Transverse colon (tissue), 4 donors: ENCODE results near the gene CDK19. TPM values are rescaled to one million over a fixed set of nuclear protein-coding genes. Genes with fewer than 3 reads are reported as not detected.

ENCODE experiments used
- DNase-seq: peaks from one replicate; pipeline ENCODE4 v3.0.0-alpha.2; 2019
- H3K27ac ChIP-seq, 4 donors: fragments of 200-600 bp; sonication (generic); 2 replicates each; pipeline ENCODE4 v1.5.1; 2016 to 2018; ENCODE audit warnings: inconsistent platforms in 4 of 4
- H3K27me3 ChIP-seq: fragments of 200-600 bp; sonication (generic); 2 replicates; pipeline ENCODE4 v1.5.1; 2017; ENCODE audit warnings: inconsistent platforms
- H3K36me3 ChIP-seq, 4 donors: fragments of 200-600 bp; sonication (generic); 2 replicates each; pipeline ENCODE4 v1.5.1; 2017 to 2019; ENCODE audit warnings: inconsistent platforms in 4 of 4
- H3K4me1 ChIP-seq, 4 donors: fragments of 200-600 bp; sonication (generic); 2 replicates each; pipeline ENCODE4 v1.5.1; 2017 to 2020; ENCODE audit warnings: inconsistent platforms in 4 of 4
- H3K4me3 ChIP-seq, 4 donors: fragments of 200-600 bp; sonication (generic); 1 replicate in 1 of 4; 2 replicates in 3 of 4; pipeline versions ENCODE4 v1.5.1 to v1.6.1; 2017 to 2019; ENCODE audit warnings: inconsistent platforms in 4 of 4
- H3K9me3 ChIP-seq, 2 donors: fragments of 200-600 bp; sonication (generic); 2 replicates each; pipeline ENCODE4 v1.5.1; 2017 to 2019; ENCODE audit warnings: inconsistent platforms in 2 of 2
- EP300 ChIP-seq: sonication (generic); formaldehyde crosslinking; IDR thresholded peaks from one replicate; pipeline ENCODE4 v1.6.1; 2017; ENCODE audit warnings: antibody characterized with exemption, low read depth
- POLR2A ChIP-seq: fragments of 450-650 bp; IDR thresholded peaks from one replicate; pipeline ENCODE4 v1.6.1; 2016; ENCODE audit warnings: antibody characterized with exemption, mild to moderate bottlenecking, moderate library complexity
- POLR2AphosphoS5 ChIP-seq, 3 donors: sonication (generic); formaldehyde crosslinking; IDR thresholded peaks; one replicate each; pipeline ENCODE4 v1.6.1; 2016; ENCODE audit warnings: antibody characterized with exemption in 3 of 3
- WGBS, 2 donors: methylation state at CpG; one replicate each; pipeline ENCODE4 v1.1.5; 2018; ENCODE audit warnings: low coverage in 1 of 2; 5-methylcytosine and 5-hydroxymethylcytosine counted together
- in situ Hi-C, 4 donors: fragments of 200-750 bp; cut with MboI; loops; one replicate each; pipeline versions ENCODE4 v1.15.0 to v1.15.1; 2017; ENCODE audit warnings: low sequenced_read_pairs in 3 of 4, low pct_ligation_motif_present in 1 of 4, low pct_unique_long_range_greater_than_20kb in 1 of 4
- intact Hi-C: fragments of 100-400 bp; cut with DNase I; formaldehyde crosslinking; loops from one replicate; pipeline ENCODE4 v1.15.1; 2023; ENCODE audit warnings: low total_unique reads
- total RNA-seq, 4 donors: library from RNA; depleted of rRNA; stranded (reverse); fragments of >200 nt; gene quantifications; one replicate each; pipeline ENCODE4 v1.1.0, GENCODE V29; 2016
- TF ChIP-seq, protein P1 (sequence below), 5 experiments: fragments of 200-600 bp in 3 of 5; fragments of 450-650 bp in 2 of 5; sonication (generic) in 3 of 5; IDR thresholded peaks; 1 replicate in 2 of 5; 2 replicates in 3 of 5; pipeline ENCODE4 v1.5.1; 2016 to 2017; ENCODE audit warnings: antibody characterized with exemption in 5 of 5, inconsistent platforms in 3 of 5, mild to moderate bottlenecking in 2 of 5, moderate library complexity in 1 of 5

The CDK19 gene
- total RNA-seq, 4 donors from 2014 or later, result 7.0 to 18.6 (median 14.7) TPM

- WGBS, 2 donors, result 92 to 94% methylated on average over 2 of the region's 2 CpGs
- H3K9me3 ChIP-seq, result no peaks in the 10 kb centered on the region
- H3K4me3 ChIP-seq, result no peak overlapping the region
- no peak overlapping the region for H3K27ac ChIP-seq
- no peaks in the 10 kb centered on the region for H3K36me3 ChIP-seq
- TF ChIP-seq POLR2A, result no peak
- DNase-seq, result no peak
- intact Hi-C loops, result no loop called here
- H3K4me1 ChIP-seq, result no peaks in the 10 kb centered on the region
- no peaks in the 10 kb centered on the region for H3K27me3 ChIP-seq
- in situ Hi-C loops, result no loop called here
Observed at GRCh38 chr6:110633731-110634213, 181.5 kb downstream of the CDK19 start.

DNA sequence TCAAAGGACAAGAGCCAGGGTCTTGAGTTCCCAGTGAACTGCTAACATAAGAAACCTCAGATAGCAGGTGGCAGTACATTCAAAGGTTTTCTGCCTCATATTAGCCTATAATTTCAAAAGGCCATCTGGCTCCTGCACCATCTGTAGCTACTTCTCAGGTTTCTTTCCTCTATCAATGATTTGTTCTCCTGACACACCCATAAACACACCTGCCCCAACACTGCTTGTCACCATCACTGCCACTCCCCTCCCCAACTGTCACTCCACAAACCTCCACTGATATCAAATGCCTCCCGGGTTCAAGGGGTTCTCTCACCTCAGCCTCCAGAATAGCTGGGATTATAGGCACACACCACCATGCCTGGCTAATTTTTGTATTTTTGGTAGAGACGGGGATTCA, 186.1 kb downstream of the CDK19 start:
- 72% methylated on average over 2 of the region's 2 CpGs; no CpG with 5 or more reads in 1 of the 2 donors for WGBS, 2 donors
- H3K9me3 ChIP-seq, result no peaks in the 10 kb centered on the region
- H3K27me3 ChIP-seq, result no peaks in the 10 kb centered on the region
- H3K36me3 ChIP-seq, result no peaks in the 10 kb centered on the region
- H3K4me3 ChIP-seq, result no peak overlapping the region
- in situ Hi-C loops (no loop called here), intact Hi-C loops (no loop called here)
- DNase-seq, result no peak
- no peak for TF ChIP-seq EP300
- no peak for TF ChIP-seq POLR2A
- TF ChIP-seq, protein P1, sequence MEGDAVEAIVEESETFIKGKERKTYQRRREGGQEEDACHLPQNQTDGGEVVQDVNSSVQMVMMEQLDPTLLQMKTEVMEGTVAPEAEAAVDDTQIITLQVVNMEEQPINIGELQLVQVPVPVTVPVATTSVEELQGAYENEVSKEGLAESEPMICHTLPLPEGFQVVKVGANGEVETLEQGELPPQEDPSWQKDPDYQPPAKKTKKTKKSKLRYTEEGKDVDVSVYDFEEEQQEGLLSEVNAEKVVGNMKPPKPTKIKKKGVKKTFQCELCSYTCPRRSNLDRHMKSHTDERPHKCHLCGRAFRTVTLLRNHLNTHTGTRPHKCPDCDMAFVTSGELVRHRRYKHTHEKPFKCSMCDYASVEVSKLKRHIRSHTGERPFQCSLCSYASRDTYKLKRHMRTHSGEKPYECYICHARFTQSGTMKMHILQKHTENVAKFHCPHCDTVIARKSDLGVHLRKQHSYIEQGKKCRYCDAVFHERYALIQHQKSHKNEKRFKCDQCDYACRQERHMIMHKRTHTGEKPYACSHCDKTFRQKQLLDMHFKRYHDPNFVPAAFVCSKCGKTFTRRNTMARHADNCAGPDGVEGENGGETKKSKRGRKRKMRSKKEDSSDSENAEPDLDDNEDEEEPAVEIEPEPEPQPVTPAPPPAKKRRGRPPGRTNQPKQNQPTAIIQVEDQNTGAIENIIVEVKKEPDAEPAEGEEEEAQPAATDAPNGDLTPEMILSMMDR (IDR thresholded peaks at IDR 0.05), result no peak
- TF ChIP-seq POLR2AphosphoS5 (IDR thresholded peaks at IDR 0.05), result no peak
- H3K4me1 ChIP-seq, result no peaks in the 10 kb centered on the region
- H3K27ac ChIP-seq, result no peak overlapping the region

DNA sequence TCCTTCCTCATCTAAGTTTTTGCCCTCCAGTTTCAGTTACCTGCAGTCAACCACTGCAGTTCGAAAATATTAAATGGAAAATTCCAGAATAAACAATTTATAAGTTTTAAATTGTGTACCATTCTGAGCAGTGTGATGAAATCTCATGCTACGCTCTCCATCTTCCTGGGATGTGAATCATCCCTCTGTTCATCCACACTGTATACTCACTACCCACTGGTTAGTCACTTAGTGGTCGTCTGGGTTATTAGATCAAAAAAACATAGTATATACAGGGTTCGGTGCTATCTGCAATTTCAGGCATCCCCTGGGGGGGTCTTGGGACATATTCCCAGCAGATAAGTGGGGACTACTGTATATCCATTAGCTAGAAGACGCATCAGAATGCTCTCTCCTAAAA, 186.9 kb downstream of the CDK19 start:
- H3K27ac ChIP-seq, result no peak overlapping the region
- in situ Hi-C loops (no loop called here), intact Hi-C loops (no loop called here)
- TF ChIP-seq, protein P1 (IDR thresholded peaks at IDR 0.05), result no peak
- TF ChIP-seq POLR2AphosphoS5 (IDR thresholded peaks at IDR 0.05), result no peak
- TF ChIP-seq POLR2A, result no peak
- TF ChIP-seq EP300, result no peak
- H3K36me3 ChIP-seq, result no peaks in the 10 kb centered on the region
- H3K4me1 ChIP-seq, result no peaks in the 10 kb centered on the region
- H3K4me3 ChIP-seq, result no peak overlapping the region
- no peak for DNase-seq
- H3K9me3 ChIP-seq, result no peaks in the 10 kb centered on the region
- WGBS, 2 donors, result 93 to 95% methylated on average over 5 of the region's 5 CpGs
- no peaks in the 10 kb centered on the region for H3K27me3 ChIP-seq

- 83 to 98% methylated on average over 1 of the region's 1 CpG for WGBS, 2 donors
- H3K4me3 ChIP-seq, result no peak overlapping the region
Observed at GRCh38 chr6:110626442-110626841, 188.8 kb downstream of the CDK19 start.

More at GRCh38 chr6:110626442-110626841, 188.8 kb downstream of the CDK19 start:
- DNase-seq, result no peak
- no peaks in the 10 kb centered on the region for H3K4me1 ChIP-seq
- TF ChIP-seq POLR2AphosphoS5 (IDR thresholded peaks at IDR 0.05) (no peak), EP300 (no peak), POLR2A (no peak)
- TF ChIP-seq, protein P1 (IDR thresholded peaks at IDR 0.05), result no peak
- no peak overlapping the region for H3K27ac ChIP-seq
- peaks cover 0 to 13% (median 0%) of the 10 kb centered on the region in 4 donors for H3K36me3 ChIP-seq
- intact Hi-C loops, result no loop called here
- no peaks in the 10 kb centered on the region for H3K9me3 ChIP-seq
- H3K27me3 ChIP-seq, result no peaks in the 10 kb centered on the region
- in situ Hi-C loops, result no loop called here
